Ureter (tissue), 1 donor: ENCODE measurements around the gene NKD2. TPM values are rescaled to one million over a fixed set of nuclear protein-coding genes. Genes with fewer than 3 reads are reported as not detected.
A peak's percentile ranks its signal among the peaks of the same experiment; 100 is the strongest.

Source experiments
- DNase-seq: peaks from one replicate; pipeline ENCODE4 v3.0.0-alpha.2; 2020; ENCODE audit warnings: low spot score
- total RNA-seq: library from RNA; stranded (reverse); gene quantifications from one replicate; pipeline ENCODE4 v1.2.4, GENCODE V29; 2023
- donor health status: DM: yes; HTN: yes; CAD: no.

Gene NKD2
- total RNA-seq, 1 donor from 2014 or later: 14.2 TPM

- DNase-seq: peak; percentile 29
Observed at GRCh38 chr5:1000831-1001230, 7.8 kb upstream of the NKD2 start.

GRCh38 chr5:1001406-1002270, 7.0 kb upstream of the NKD2 start:
- DNase-seq: peak; percentile 36

GRCh38 chr5:1002271-1002546, 6.4 kb upstream of the NKD2 start:
- no peak for DNase-seq

- DNase-seq: peak; percentile 38
Observed at GRCh38 chr5:1002836-1003235, 5.8 kb upstream of the NKD2 start.

- peak; percentile 85 for DNase-seq
Observed at GRCh38 chr5:1003296-1003937, 5.2 kb upstream of the NKD2 start.

- peak; percentile 76 for DNase-seq
Observed at GRCh38 chr5:1004461-1005248, 3.9 kb upstream of the NKD2 start.

GRCh38 chr5:1005249-1005851, 3.3 kb upstream of the NKD2 start:
- DNase-seq: peak; percentile 40

- peak; percentile 43 for DNase-seq
Observed at GRCh38 chr5:1005904-1006655, 2.5 kb upstream of the NKD2 start.

GRCh38 chr5:1006656-1007071, 1.9 kb upstream of the NKD2 start:
- DNase-seq: no peak

GRCh38 chr5:1007221-1007680, 1.4 kb upstream of the NKD2 start:
- DNase-seq: no peak

- DNase-seq: peak; percentile 38
Observed at GRCh38 chr5:1007681-1008450, 736 bp upstream of the NKD2 start.

GRCh38 chr5:1009359-1010180, 968 bp downstream of the NKD2 start:
- DNase-seq: peak; percentile 48

- peak; percentile 44 for DNase-seq
Observed at GRCh38 chr5:1010181-1010510, 1.5 kb downstream of the NKD2 start.

- peak; percentile 40 for DNase-seq
Observed at GRCh38 chr5:1010641-1011046, 2.0 kb downstream of the NKD2 start.

GRCh38 chr5:1011226-1011631, 2.6 kb downstream of the NKD2 start:
- peak; percentile 43 for DNase-seq

- DNase-seq: no peak
Observed at GRCh38 chr5:1011741-1012312, 3.2 kb downstream of the NKD2 start.

- DNase-seq: no peak
Observed at GRCh38 chr5:1012313-1012841, 3.8 kb downstream of the NKD2 start.

GRCh38 chr5:1012900-1013237, 4.3 kb downstream of the NKD2 start:
- DNase-seq: no peak

GRCh38 chr5:1013238-1013947, 4.8 kb downstream of the NKD2 start:
- DNase-seq: no peak
